Endothelial cell of umbilical vein (primary cell): Measurements from ENCODE around the gene IL34. TPM values are rescaled to one million over a fixed set of nuclear protein-coding genes. Genes with fewer than 3 reads are reported as not detected.

Experiments used
- BruUV-seq: library from RNA; stranded (reverse); fragments of 400-500 nt; replicated peaks from 2 replicates; lab custom pipeline; 2021; lab: Mats Ljungman, UMichigan
- CTCF ChIA-PET: fragments of 300-600, 350-600 bp; sonication (Branson Sonifier 250); formaldehyde crosslinking; loops from one replicate; lab custom pipeline; 2021; ENCODE audit warnings: antibody characterized with exemption, inconsistent platforms; lab: Charles Lee
- POLR2A ChIA-PET: fragments of 300-600, 350-600 bp; sonication (Branson Sonifier 250); formaldehyde crosslinking; loops from one replicate; lab custom pipeline; 2021; ENCODE audit warnings: antibody characterized with exemption, inconsistent platforms; lab: Charles Lee
- DNase-seq: peaks from one replicate; pipeline ENCODE4 v3.0.0-alpha.2; 2011; ENCODE audit warnings: low read depth, low spot score
- FAIRE-seq: peaks from 2 replicates; lab custom pipeline; 2011; peaks lifted over from hg19 to GRCh38; lab: Jason Lieb, UNC
- H2AFZ ChIP-seq: 2 replicates; pipeline ENCODE4 v1.6.0; 2012; ENCODE audit warnings: low read depth, low read length, control low read depth, inconsistent platforms
- H3K27ac ChIP-seq: 2 replicates; pipeline ENCODE4 v1.5.1; 2011; ENCODE audit warnings: low read depth, mild to moderate bottlenecking, control low read depth, low read length, moderate library complexity; ENCODE audit not compliant: insufficient read depth
- H3K27me3 ChIP-seq, 2 experiments: 2 replicates each; pipeline versions ENCODE4 v1.6.0 to v1.6.1; 2011; ENCODE audit warnings: low read length in 2 of 2, mixed read lengths in 1 of 2; ENCODE audit not compliant: control insufficient read depth in 2 of 2, insufficient read depth in 2 of 2
- H3K36me3 ChIP-seq, 2 experiments: 2 replicates in 1 of 2; 3 replicates in 1 of 2; pipeline ENCODE4 v1.5.1; 2011; ENCODE audit warnings: low read length in 2 of 2, mild to moderate bottlenecking in 1 of 2, moderate library complexity in 1 of 2; ENCODE audit not compliant: control insufficient read depth in 2 of 2, insufficient read depth in 2 of 2; ENCODE audit errors: extremely low read depth in 1 of 2
- H3K4me1 ChIP-seq: 3 replicates; pipeline ENCODE4 v1.5.1; 2011; ENCODE audit warnings: mild to moderate bottlenecking, low read length; ENCODE audit not compliant: control insufficient read depth, insufficient read depth; ENCODE audit errors: extremely low read depth
- H3K4me2 ChIP-seq: 2 replicates; pipeline ENCODE4 v1.6.1; 2011; ENCODE audit warnings: low read length, control low read depth, mixed read lengths; ENCODE audit not compliant: insufficient read depth
- H3K4me3 ChIP-seq, 3 experiments: fragments of 200-600 bp in 1 of 3; sonication (generic), shearing (Covaris generic) in 1 of 3; replicated peaks in 1 of 3; 2 replicates each; pipeline ENCODE4 v1.5.1; 2011 to 2016; ENCODE audit warnings: control low read depth in 3 of 3, low read length in 3 of 3, mild to moderate bottlenecking in 2 of 3, inconsistent platforms in 1 of 3, low read depth in 1 of 3, moderate library complexity in 1 of 3; ENCODE audit not compliant: insufficient read depth in 1 of 3
- H3K79me2 ChIP-seq: 2 replicates; pipeline ENCODE4 v1.6.0; 2012; ENCODE audit warnings: low read length, inconsistent platforms; ENCODE audit not compliant: control insufficient read depth, insufficient read depth
- H3K9ac ChIP-seq: replicated peaks from 2 replicates; pipeline ENCODE3; 2011; ENCODE audit warnings: low read length, control low read depth; ENCODE audit not compliant: insufficient read depth; ENCODE audit errors: extremely low read depth
- H3K9me1 ChIP-seq: replicated peaks from 3 replicates; pipeline ENCODE4 v1.6.0; 2011; ENCODE audit warnings: mild to moderate bottlenecking, low read length; ENCODE audit not compliant: control insufficient read depth, insufficient read depth; ENCODE audit errors: extremely low read depth
- H3K9me3 ChIP-seq: replicated peaks from 2 replicates; pipeline ENCODE4 v1.5.1; 2012; ENCODE audit warnings: low read length, inconsistent platforms; ENCODE audit not compliant: control insufficient read depth, insufficient read depth
- H4K20me1 ChIP-seq: replicated peaks from 2 replicates; pipeline ENCODE3; 2011; ENCODE audit warnings: mild to moderate bottlenecking, low read length; ENCODE audit not compliant: control insufficient read depth, insufficient read depth; ENCODE audit errors: extremely low read depth
- CTCF ChIP-seq, 2 donors: IDR thresholded peaks; 1 replicate in 1 of 2; 2 replicates in 1 of 2; pipeline ENCODE4 v1.5.1; 2011; ENCODE audit warnings: low read length in 2 of 2, mild to moderate bottlenecking in 2 of 2, moderate library complexity in 2 of 2, control low read depth in 1 of 2, inconsistent platforms in 1 of 2, low read depth in 1 of 2; ENCODE audit not compliant: insufficient read depth in 1 of 2; ENCODE audit errors: extremely low read depth in 1 of 2
- EZH2 ChIP-seq: IDR thresholded peaks from 2 replicates; pipeline ENCODE4 v1.6.1; 2012; ENCODE audit warnings: borderline replicate concordance, low read depth, mild to moderate bottlenecking, moderate library complexity, low read length, inconsistent platforms; ENCODE audit not compliant: severe bottlenecking
- FOS ChIP-seq: IDR thresholded peaks from 2 replicates; pipeline ENCODE4 v1.6.1; 2011; ENCODE audit warnings: mild to moderate bottlenecking, low read length, moderate library complexity, borderline replicate concordance; ENCODE audit not compliant: insufficient read depth
- GATA2 ChIP-seq: IDR thresholded peaks from 2 replicates; pipeline ENCODE4 v1.7.0; 2011; ENCODE audit warnings: low read depth, mild to moderate bottlenecking, moderate library complexity, mixed read lengths, low read length; ENCODE audit not compliant: insufficient read length, insufficient read depth
- JUN ChIP-seq: IDR thresholded peaks from 2 replicates; pipeline ENCODE4 v1.6.1; 2011; ENCODE audit warnings: borderline replicate concordance, low read depth; ENCODE audit not compliant: insufficient read length, insufficient read depth
- MAX ChIP-seq: IDR thresholded peaks from 2 replicates; pipeline ENCODE4 v1.6.1; 2011; ENCODE audit not compliant: insufficient read depth, insufficient read length
- MYC ChIP-seq: IDR thresholded peaks from one replicate; pipeline ENCODE4 v1.6.1; 2011; ENCODE audit warnings: mild to moderate bottlenecking, low read depth, low read length
- POLR2A ChIP-seq: IDR thresholded peaks from 2 replicates; pipeline ENCODE4 v1.6.1; 2012; ENCODE audit warnings: low read depth, mild to moderate bottlenecking, control low read depth, low read length
- POLR2AphosphoS5 ChIP-seq: IDR thresholded peaks from 2 replicates; pipeline ENCODE4 v1.6.1; 2012; ENCODE audit warnings: low read depth, mild to moderate bottlenecking, control low read depth, low read length, moderate library complexity; ENCODE audit not compliant: insufficient read depth
- dilution Hi-C: fragments of 300-500 bp; cut with MboI; formaldehyde crosslinking; loops from one replicate; pipeline ENCODE4 v1.15.0; 2019; ENCODE audit warnings: low sequenced_read_pairs; ENCODE audit not compliant: extremely low pct_ligation_motif_present
- intact Hi-C: fragments of 100-400 bp; cut with micrococcal nuclease; formaldehyde crosslinking; loops from one replicate; pipeline ENCODE4 v1.10.0; 2022
- polyA plus RNA-seq, 4 experiments: library from polyadenylated mRNA; depleted of rRNA in 3 of 4; stranded (reverse) in 3 of 4; unstranded in 1 of 4; fragments of >200 nt; gene quantifications; 2 replicates each; pipeline versions ENCODE4 v1.2.1 to v1.2.3, GENCODE V29; 2011 to 2012; ENCODE audit warnings: missing spikeins in 1 of 4
- total RNA-seq: library from RNA; stranded (reverse); gene quantifications from 2 replicates; pipeline ENCODE4 v1.2.3, GENCODE V29; 2021

IL34 gene
- total and polyA plus RNA-seq, 2 donors (not counting 3 experiments of a cell fraction or from before 2014, with no cell fraction given), result 0.88 to 0.97 TPM

DNA sequence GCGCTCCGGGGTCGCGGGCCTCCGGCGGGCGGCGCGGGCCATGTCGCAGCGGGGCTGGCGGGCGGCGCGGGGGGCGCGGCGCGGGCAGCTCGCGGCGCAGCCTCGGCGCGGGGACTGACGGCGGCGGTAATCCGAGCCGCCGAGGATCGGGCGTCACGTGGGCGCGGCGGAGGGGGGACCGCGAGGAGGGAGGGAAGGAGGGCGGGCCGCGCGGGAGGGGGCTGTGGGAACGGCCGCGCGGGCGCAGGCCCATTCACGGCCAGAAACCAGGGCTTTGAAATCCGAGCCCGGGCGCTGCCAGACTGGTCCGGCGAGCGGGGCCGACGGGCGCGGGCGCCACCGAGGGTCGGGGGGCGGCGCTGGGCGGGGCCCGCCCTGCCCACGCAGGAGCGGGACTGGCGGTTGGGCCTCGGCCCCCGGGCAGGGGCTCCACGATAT, 39.6 kb downstream of the IL34 start, which contains the start of gene MTSS2:
Gene MTSS2, minus strand, starts transcription at position 116 of the 438 bp plus-strand sequence. CDS start 262 bp downstream, outside the sequence.
- TF ChIP-seq MAX (peak; percentile 44), POLR2A (peak; percentile 49), GATA2 (no peak)
- Histone ChIP-seq H3K9ac (peak within 1 kb of the TSS; percentile 62), H3K9me1 (no peaks in the 10 kb centered on the region), H3K4me2 (peak within 1 kb of the TSS; percentile 76), H3K36me3 (peaks cover 0 to 3% of the 10 kb centered on the region in 2 experiments), H3K4me3 (peak within 1 kb of the TSS; percentile 58 to 94 (median 61)), H3K27ac (peak within 1 kb of the TSS; percentile 34), H3K27me3 (no peaks in the 10 kb centered on the region), H4K20me1 (no peaks in the 10 kb centered on the region), H3K9me3 (no peaks in the 10 kb centered on the region), H3K4me1 (peaks cover 21% of the 10 kb centered on the region), H3K79me2 (peaks cover 33% of the 10 kb centered on the region), H2AFZ (peak within 1 kb of the TSS; percentile 61)
- BruUV-seq, result no TSS peak
- FAIRE-seq (peak; percentile 85), DNase-seq (peak; percentile 89)
- ChIA-PET POLR2A (no interaction called here), CTCF (interaction anchor here (1.9 to 5.1 kb wide), 2 partner anchors 53 to 84 kb away, joined by 9 to 53 read pairs; no protein-coding TSS in a partner anchor)
- intact Hi-C loops (loop anchor here (1.0 to 5.0 kb wide), 3 partner anchors 52 to 1499 kb away; partner anchors contain the start of gene SNTB2), dilution Hi-C loops (no loop called here)

DNA sequence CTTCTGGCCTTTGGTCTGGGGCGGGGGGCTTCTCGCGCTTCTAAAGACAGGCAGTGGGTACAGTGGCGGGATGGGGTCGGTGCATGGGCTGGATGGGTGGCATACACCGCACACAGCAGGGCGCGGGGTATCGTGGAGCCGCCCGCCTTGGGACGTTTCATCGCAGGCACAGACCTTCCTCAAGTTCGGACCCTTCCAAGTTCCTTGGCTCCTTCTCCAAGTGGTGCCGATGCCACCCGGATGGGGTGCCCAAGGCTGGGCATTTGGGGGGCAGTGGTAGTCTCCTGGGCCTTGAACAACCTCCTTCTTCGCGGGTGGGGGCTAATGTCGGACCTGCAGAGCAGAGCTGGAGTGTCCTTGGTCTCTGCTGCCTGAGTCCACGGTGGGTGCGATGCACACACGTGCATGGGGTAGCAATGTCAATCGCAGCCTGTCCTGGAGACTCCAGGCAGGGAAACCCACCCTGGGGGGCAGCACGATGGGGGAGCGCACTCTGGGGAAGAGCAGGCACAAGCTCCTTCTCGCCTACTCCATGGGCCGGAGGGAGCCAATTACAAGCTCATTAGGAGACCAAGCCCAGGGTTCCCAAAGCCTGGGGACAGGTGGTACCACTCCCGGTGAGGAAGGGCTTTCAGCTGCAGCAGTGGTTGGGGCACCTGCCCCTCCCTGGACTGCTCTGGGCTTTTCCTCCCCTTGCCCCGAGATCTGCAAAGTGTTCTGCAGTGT, 40.2 kb downstream of the IL34 start:
- ChIA-PET CTCF (interaction anchor here (1.6 to 5.1 kb wide), 3 partner anchors 52 to 83 kb away, joined by 7 to 53 read pairs (median 20); no protein-coding TSS in a partner anchor), POLR2A (no interaction called here)
- BruUV-seq, result no TSS peak
- dilution Hi-C loops, result no loop called here
- Histone ChIP-seq H3K9ac (peak overlapping the region; percentile 48), H2AFZ (peak overlapping the region; percentile 61), H3K27ac (peak overlapping the region; percentile 34), H3K79me2 (peaks cover 33% of the 10 kb centered on the region), H3K27me3 (no peaks in the 10 kb centered on the region), H3K36me3 (peaks cover 0 to 3% of the 10 kb centered on the region in 2 experiments), H3K4me3 (peak overlapping the region; percentile 8 to 94 (median 15)), H3K4me1 (peaks cover 21% of the 10 kb centered on the region), H3K9me3 (no peaks in the 10 kb centered on the region), H3K9me1 (no peaks in the 10 kb centered on the region), H4K20me1 (no peaks in the 10 kb centered on the region), H3K4me2 (peak overlapping the region; percentile 38)
- TF ChIP-seq MYC, result no peak
- TF ChIP-seq MAX, result no peak
- no peak for TF ChIP-seq FOS
- TF ChIP-seq POLR2A, result no peak
- no peak for TF ChIP-seq POLR2AphosphoS5
- TF ChIP-seq GATA2, result no peak
- no peak for TF ChIP-seq EZH2
- TF ChIP-seq CTCF (IDR thresholded peaks at IDR 0.05; ENCODE audit: extremely low read depth in 1 of 2, insufficient read depth in 1 of 2, low read depth in 1 of 2, low read length in 2 of 2), result no peak
- TF ChIP-seq JUN, result no peak
- DNase-seq (no peak), FAIRE-seq (no peak)
- intact Hi-C loops, result loop anchor here (1.0 to 5.0 kb wide), 2 partner anchors 85 to 1499 kb away; partner anchors contain the start of gene SNTB2
